GM12878 (cell line): Measurements from ENCODE around the gene FBN3.

Source experiments
- CEBPB ChIP-seq, 2 experiments: fragments of 150-350 bp in 1 of 2; IDR thresholded peaks; 2 replicates each; pipeline ENCODE4 v1.6.1; 2012 to 2014; ENCODE audit warnings: low read depth in 2 of 2, low read length in 2 of 2, borderline replicate concordance in 1 of 2, inconsistent platforms in 1 of 2
- CHD2 ChIP-seq: IDR thresholded peaks from 2 replicates; pipeline ENCODE4 v1.6.1; 2011; ENCODE audit warnings: low read depth, low read length, improper control_type of control experiment, borderline replicate concordance
- DPF2 ChIP-seq: fragments of 450-650 bp; IDR thresholded peaks from 2 replicates; pipeline ENCODE4 v1.6.1; 2017; ENCODE audit warnings: mild to moderate bottlenecking
- EZH2 ChIP-seq: IDR thresholded peaks from 2 replicates; pipeline ENCODE4 v1.6.1; 2012; ENCODE audit warnings: low read depth, mild to moderate bottlenecking, control low read depth, inconsistent platforms, low read length, borderline replicate concordance; ENCODE audit not compliant: control insufficient read depth
- MTA2 ChIP-seq: fragments of 450-650 bp; IDR thresholded peaks from 2 replicates; pipeline ENCODE4 v1.6.1; 2016; ENCODE audit warnings: low read depth, mild to moderate bottlenecking, moderate library complexity
- MYB ChIP-seq: fragments of 150-350 bp; IDR thresholded peaks from 2 replicates; pipeline ENCODE4 v1.6.1; 2014; ENCODE audit warnings: mild to moderate bottlenecking, low read depth, low read length, borderline replicate concordance
- MYC ChIP-seq: IDR thresholded peaks from 2 replicates; pipeline ENCODE4 v1.6.1; 2011; ENCODE audit warnings: mild to moderate bottlenecking, low read length, moderate library complexity, inconsistent platforms; ENCODE audit not compliant: insufficient read depth, insufficient replicate concordance, insufficient read length, severe bottlenecking
- POLR2AphosphoS5 ChIP-seq: IDR thresholded peaks from 2 replicates; pipeline ENCODE4 v1.6.1; 2011; ENCODE audit warnings: mild to moderate bottlenecking, low read length, inconsistent platforms
- USF2 ChIP-seq: IDR thresholded peaks from 2 replicates; pipeline ENCODE4 v1.6.1; 2011; ENCODE audit warnings: low read depth, low read length, improper control_type of control experiment, borderline replicate concordance
- ZBED1 ChIP-seq: IDR thresholded peaks from 2 replicates; pipeline ENCODE4 v1.6.1; 2016; ENCODE audit warnings: borderline replicate concordance
- ZNF687 ChIP-seq: fragments of 450-650 bp; IDR thresholded peaks from 2 replicates; pipeline ENCODE4 v1.6.1; 2017; ENCODE audit warnings: mild to moderate bottlenecking, moderate library complexity
- TF ChIP-seq, protein P1 (sequence below), 3 experiments: IDR thresholded peaks in 2 of 3; conservative IDR thresholded peaks in 1 of 3; 2 replicates each; pipeline ENCODE4 v1.5.1; 2011; ENCODE audit warnings: low read depth in 3 of 3, low read length in 3 of 3, mild to moderate bottlenecking in 3 of 3, control low read depth in 2 of 3, moderate library complexity in 2 of 3, inconsistent platforms in 1 of 3, mixed read lengths in 1 of 3; ENCODE audit not compliant: control insufficient read depth in 2 of 3, insufficient read depth in 1 of 3; ENCODE audit errors: extremely low read depth in 1 of 3

GRCh38 chr19:8109890-8110662, 39.3 kb downstream of the FBN3 start:
- TF ChIP-seq ZBED1 (no peak), CHD2 (no peak), USF2 (no peak), POLR2AphosphoS5 (no peak), ZNF687 (no peak), EZH2 (no peak), MYC (no peak), CEBPB (IDR thresholded peaks at IDR 0.05; ENCODE audit: borderline replicate concordance in 1 of 2, low read depth in 2 of 2, low read length in 2 of 2) (no peak), MYB (no peak), MTA2 (no peak), DPF2 (no peak)
- TF ChIP-seq, protein P1, sequence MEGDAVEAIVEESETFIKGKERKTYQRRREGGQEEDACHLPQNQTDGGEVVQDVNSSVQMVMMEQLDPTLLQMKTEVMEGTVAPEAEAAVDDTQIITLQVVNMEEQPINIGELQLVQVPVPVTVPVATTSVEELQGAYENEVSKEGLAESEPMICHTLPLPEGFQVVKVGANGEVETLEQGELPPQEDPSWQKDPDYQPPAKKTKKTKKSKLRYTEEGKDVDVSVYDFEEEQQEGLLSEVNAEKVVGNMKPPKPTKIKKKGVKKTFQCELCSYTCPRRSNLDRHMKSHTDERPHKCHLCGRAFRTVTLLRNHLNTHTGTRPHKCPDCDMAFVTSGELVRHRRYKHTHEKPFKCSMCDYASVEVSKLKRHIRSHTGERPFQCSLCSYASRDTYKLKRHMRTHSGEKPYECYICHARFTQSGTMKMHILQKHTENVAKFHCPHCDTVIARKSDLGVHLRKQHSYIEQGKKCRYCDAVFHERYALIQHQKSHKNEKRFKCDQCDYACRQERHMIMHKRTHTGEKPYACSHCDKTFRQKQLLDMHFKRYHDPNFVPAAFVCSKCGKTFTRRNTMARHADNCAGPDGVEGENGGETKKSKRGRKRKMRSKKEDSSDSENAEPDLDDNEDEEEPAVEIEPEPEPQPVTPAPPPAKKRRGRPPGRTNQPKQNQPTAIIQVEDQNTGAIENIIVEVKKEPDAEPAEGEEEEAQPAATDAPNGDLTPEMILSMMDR (IDR thresholded peaks at IDR 0.05 in 2 of 3, conservative IDR thresholded peaks at IDR 0.05 in 1 of 3; ENCODE audit: control insufficient read depth in 2 of 3, extremely low read depth in 1 of 3, insufficient read depth in 1 of 3, low read depth in 3 of 3, low read length in 3 of 3): no peak
